Mammary epithelial cell (primary cell): ENCODE measurements around the gene MRTFB.

Experiments used
- EZH2 ChIP-seq: IDR thresholded peaks from 2 replicates; pipeline ENCODE4 v1.6.1; 2012; ENCODE audit warnings: low read length, inconsistent platforms, borderline replicate concordance
- TF ChIP-seq, protein P1 (sequence below), 2 donors: IDR thresholded peaks in 1 of 2; conservative IDR thresholded peaks in 1 of 2; 2 replicates each; pipeline ENCODE4 v1.5.1; 2011 to 2012; ENCODE audit warnings: inconsistent platforms in 2 of 2, low read length in 2 of 2, mild to moderate bottlenecking in 2 of 2, control low read depth in 1 of 2, low read depth in 1 of 2; ENCODE audit not compliant: insufficient read depth in 1 of 2; ENCODE audit errors: extremely low read depth in 1 of 2

- TF ChIP-seq, protein P1, sequence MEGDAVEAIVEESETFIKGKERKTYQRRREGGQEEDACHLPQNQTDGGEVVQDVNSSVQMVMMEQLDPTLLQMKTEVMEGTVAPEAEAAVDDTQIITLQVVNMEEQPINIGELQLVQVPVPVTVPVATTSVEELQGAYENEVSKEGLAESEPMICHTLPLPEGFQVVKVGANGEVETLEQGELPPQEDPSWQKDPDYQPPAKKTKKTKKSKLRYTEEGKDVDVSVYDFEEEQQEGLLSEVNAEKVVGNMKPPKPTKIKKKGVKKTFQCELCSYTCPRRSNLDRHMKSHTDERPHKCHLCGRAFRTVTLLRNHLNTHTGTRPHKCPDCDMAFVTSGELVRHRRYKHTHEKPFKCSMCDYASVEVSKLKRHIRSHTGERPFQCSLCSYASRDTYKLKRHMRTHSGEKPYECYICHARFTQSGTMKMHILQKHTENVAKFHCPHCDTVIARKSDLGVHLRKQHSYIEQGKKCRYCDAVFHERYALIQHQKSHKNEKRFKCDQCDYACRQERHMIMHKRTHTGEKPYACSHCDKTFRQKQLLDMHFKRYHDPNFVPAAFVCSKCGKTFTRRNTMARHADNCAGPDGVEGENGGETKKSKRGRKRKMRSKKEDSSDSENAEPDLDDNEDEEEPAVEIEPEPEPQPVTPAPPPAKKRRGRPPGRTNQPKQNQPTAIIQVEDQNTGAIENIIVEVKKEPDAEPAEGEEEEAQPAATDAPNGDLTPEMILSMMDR (conservative IDR thresholded peaks at IDR 0.05 in 1 of 2, IDR thresholded peaks at IDR 0.05 in 1 of 2; ENCODE audit: extremely low read depth in 1 of 2, insufficient read depth in 1 of 2, low read depth in 1 of 2, low read length in 2 of 2) = peak; percentile 52 to 57
- TF ChIP-seq EZH2 = no peak
Measured at GRCh38 chr16:14289692-14290340, 218.7 kb downstream of the MRTFB start.
